Central memory CD4-positive, alpha-beta T cell (primary cell): ENCODE measurements around the gene FRAS1.

Experiments used
- DNase-seq: peaks from one replicate; pipeline ENCODE4 v3.0.0; 2022

Gene FRAS1

GRCh38 chr4:78386679-78387078, 329.6 kb downstream of the FRAS1 start:
- DNase-seq, result no peak

- no peak for DNase-seq
Observed at GRCh38 chr4:78395642-78396041, 338.5 kb downstream of the FRAS1 start.

GRCh38 chr4:78396613-78397291, 339.6 kb downstream of the FRAS1 start:
- no peak for DNase-seq

GRCh38 chr4:78397292-78397630, 340.1 kb downstream of the FRAS1 start:
- no peak for DNase-seq

- DNase-seq, result no peak
Observed at GRCh38 chr4:78409612-78410202, 352.6 kb downstream of the FRAS1 start.

- DNase-seq, result no peak
Observed at GRCh38 chr4:78410225-78410624, 353.1 kb downstream of the FRAS1 start.

GRCh38 chr4:78410676-78411075, 353.6 kb downstream of the FRAS1 start:
- DNase-seq, result no peak

- DNase-seq, result no peak
Observed at GRCh38 chr4:78414116-78414515, 357.0 kb downstream of the FRAS1 start.

- no peak for DNase-seq
Observed at GRCh38 chr4:78417603-78418002, 360.5 kb downstream of the FRAS1 start.

GRCh38 chr4:78418406-78418805, 361.3 kb downstream of the FRAS1 start:
- no peak for DNase-seq

- DNase-seq, result no peak
Observed at GRCh38 chr4:78423790-78424189, 366.7 kb downstream of the FRAS1 start.

GRCh38 chr4:78424461-78424860, 367.3 kb downstream of the FRAS1 start:
- DNase-seq, result no peak

- DNase-seq, result no peak
Observed at GRCh38 chr4:78426972-78427371, 369.8 kb downstream of the FRAS1 start.

- DNase-seq, result no peak
Observed at GRCh38 chr4:78428996-78429395, 371.9 kb downstream of the FRAS1 start.

- no peak for DNase-seq
Observed at GRCh38 chr4:78432896-78433295, 375.8 kb downstream of the FRAS1 start.

GRCh38 chr4:78437608-78438088, 380.5 kb downstream of the FRAS1 start:
- DNase-seq, result no peak

GRCh38 chr4:78439328-78439727, 382.2 kb downstream of the FRAS1 start:
- DNase-seq, result no peak

GRCh38 chr4:78441756-78442155, 384.6 kb downstream of the FRAS1 start:
- DNase-seq, result no peak

- no peak for DNase-seq
Observed at GRCh38 chr4:78446619-78447018, 389.5 kb downstream of the FRAS1 start.

- no peak for DNase-seq
Observed at GRCh38 chr4:78451407-78451806, 394.3 kb downstream of the FRAS1 start.

GRCh38 chr4:78454016-78454415, 396.9 kb downstream of the FRAS1 start:
- DNase-seq, result no peak

GRCh38 chr4:78457751-78458150, 400.6 kb downstream of the FRAS1 start:
- no peak for DNase-seq

- DNase-seq, result no peak
Observed at GRCh38 chr4:78459327-78459726, 402.2 kb downstream of the FRAS1 start.

GRCh38 chr4:78460368-78460767, 403.2 kb downstream of the FRAS1 start:
- DNase-seq, result no peak

GRCh38 chr4:78464265-78464664, 407.1 kb downstream of the FRAS1 start:
- no peak for DNase-seq
